Subcutaneous preadipocyte (primary cell): ENCODE measurements around the gene SAP30. TPM values are rescaled to one million over a fixed set of nuclear protein-coding genes. Genes with fewer than 3 reads are reported as not detected.

ENCODE experiments used
- total RNA-seq: library from RNA; depleted of rRNA; stranded (reverse); fragments of >200 nt; gene quantifications from 2 replicates; pipeline ENCODE4 v1.2.3, GENCODE V29; 2012

SAP30 gene, protein sequence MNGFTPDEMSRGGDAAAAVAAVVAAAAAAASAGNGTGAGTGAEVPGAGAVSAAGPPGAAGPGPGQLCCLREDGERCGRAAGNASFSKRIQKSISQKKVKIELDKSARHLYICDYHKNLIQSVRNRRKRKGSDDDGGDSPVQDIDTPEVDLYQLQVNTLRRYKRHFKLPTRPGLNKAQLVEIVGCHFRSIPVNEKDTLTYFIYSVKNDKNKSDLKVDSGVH
- 18.7 and 23.5 TPM in 2 replicates for total RNA-seq

DNA sequence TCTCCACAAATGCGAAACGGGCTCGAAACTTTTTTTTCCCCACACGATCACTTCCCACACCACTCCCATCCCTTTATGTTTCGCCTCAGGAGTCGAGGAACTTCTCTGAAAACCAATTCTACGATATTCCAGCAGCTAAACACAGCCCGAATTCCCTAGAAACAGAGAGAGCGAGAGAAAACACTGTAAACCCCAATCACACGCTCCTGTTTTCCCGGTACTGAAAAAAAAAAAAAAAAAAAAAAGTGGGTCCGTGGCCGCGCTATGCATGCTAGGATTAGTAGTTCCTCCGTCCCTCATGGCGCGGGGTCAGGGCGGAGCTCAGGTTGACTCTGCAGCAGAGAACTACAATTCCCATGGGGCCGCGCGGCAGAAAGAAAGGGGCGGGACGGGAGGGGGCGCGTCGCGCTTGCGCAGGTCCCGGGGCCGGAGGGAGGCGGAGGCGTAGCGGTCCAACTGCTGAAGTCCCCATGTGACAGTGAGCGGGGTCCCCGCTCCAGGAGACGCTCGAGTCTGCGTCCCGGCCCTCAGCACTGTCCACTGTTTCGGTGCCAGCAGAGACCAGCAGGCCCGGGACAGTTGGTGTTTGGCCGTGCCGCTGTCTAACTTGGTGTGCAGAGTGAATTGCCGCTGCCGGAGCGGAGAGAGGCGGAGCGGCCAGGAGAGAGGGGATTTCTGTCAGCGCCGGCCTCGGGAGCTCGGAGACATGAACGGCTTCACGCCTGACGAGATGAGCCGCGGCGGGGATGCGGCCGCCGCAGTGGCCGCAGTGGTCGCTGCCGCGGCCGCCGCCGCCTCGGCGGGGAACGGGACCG, at the start of gene SAP30:
Gene SAP30 (plus strand): TSS at position 478 of the 815 bp plus-strand sequence. CDS start 229 bp downstream, at position 707.

DNA sequence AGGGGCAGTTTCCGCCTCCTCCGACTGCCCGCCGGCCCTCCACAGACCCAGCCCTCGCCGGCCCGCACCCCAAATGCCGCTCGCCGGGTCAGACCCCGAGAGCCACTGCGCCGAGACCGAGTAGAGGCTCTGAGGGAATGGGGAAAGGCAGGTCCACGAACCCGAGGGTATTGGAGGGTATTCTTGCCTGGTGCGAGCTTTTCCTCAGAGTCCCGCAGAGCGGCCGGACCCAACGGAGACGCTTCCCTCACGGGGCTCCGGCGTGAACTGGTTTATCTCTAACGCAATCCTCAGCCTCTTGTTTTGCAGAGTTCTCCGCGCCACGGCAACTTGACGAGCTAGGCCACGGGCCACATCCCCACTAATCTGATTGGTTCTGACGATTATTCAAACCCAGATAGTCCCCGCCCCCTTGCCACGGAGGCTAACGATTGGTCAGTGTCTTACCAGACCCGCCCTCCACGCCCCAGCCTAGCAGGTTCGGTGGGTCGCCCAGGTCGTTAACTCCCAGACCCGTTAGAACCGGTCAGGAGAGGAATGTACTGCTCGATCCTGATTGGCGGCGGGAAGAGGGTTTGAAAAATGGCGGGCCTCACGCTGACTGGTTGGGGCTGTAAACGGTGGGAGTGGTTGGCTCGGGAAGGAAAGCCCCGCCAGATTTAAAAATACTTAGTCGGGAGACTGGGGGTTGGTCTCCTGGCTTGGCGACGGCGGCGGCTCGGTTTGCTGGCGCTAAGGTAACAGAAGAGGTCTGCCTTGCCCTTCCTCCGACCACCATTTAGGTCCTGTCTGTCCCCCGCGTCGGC, 36.5 kb upstream of the SAP30 start, which contains the start of gene HMGB2:
Gene HMGB2 (minus strand): TSS at position 274 of the 806 bp plus-strand sequence. CDS start 709 bp downstream, outside the sequence.

DNA sequence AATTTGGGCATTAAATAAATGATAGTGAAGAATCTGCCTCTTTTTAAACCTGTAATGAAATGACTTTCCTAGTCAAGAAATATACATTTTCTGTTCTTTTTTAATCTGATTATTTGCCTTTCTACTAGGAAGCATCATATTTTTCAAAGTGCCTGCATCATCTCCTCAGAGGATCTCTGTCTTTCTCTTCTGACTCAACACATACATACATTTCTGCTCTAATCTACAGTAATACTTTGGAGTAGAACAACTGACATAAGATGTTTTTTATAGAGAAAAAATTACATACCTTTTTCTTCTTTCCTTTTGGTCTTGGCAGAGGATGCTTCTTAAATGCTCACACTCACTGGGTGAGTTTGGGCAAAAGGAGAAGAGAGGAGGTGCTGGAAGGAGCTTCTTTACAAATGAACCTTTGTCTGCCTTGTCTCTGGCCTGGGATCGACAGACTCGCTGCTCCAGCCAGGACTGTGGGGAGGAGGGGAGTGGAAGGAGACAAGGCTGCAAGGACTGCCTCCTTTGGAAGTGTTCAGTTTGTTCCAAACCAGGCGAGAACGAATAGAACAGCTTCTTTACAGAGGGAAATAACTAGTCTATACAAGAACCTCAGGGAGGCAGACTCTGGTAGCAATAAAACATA, 28.1 kb downstream of the SAP30 start, which contains the start of gene SCRG1:
Gene SCRG1 (minus strand): TSS at position 338 of the 637 bp plus-strand sequence. CDS start 7,702 bp downstream, outside the sequence.

Other genes starting within 250 kb of the SAP30 start
- 11.0 and 20.1 TPM in 2 replicates for gene GALNT7, start 202.1 kb upstream of the SAP30 start, total RNA-seq
- gene HMGB2, start 36.6 kb upstream of the SAP30 start, total RNA-seq, result 65.4 and 82.9 TPM in 2 replicates
- gene SCRG1, start 28.2 kb downstream of the SAP30 start, total RNA-seq, result under 0.01 TPM in 1 of 2 replicates, not detected in the other
- gene HAND2, start 159.3 kb downstream of the SAP30 start, total RNA-seq, result 9.9 and 15.4 TPM in 2 replicates